ENCODE results near the gene C1orf159. TPM values are rescaled to one million over a fixed set of nuclear protein-coding genes. Genes with fewer than 3 reads are reported as not detected.
A peak's percentile ranks its signal among the peaks of the same experiment; 100 is the strongest.

The C1orf159 gene
- total and polyA plus RNA-seq, 2 experiments from 2014 or later, result 21.7 to 36.2 TPM

DNA sequence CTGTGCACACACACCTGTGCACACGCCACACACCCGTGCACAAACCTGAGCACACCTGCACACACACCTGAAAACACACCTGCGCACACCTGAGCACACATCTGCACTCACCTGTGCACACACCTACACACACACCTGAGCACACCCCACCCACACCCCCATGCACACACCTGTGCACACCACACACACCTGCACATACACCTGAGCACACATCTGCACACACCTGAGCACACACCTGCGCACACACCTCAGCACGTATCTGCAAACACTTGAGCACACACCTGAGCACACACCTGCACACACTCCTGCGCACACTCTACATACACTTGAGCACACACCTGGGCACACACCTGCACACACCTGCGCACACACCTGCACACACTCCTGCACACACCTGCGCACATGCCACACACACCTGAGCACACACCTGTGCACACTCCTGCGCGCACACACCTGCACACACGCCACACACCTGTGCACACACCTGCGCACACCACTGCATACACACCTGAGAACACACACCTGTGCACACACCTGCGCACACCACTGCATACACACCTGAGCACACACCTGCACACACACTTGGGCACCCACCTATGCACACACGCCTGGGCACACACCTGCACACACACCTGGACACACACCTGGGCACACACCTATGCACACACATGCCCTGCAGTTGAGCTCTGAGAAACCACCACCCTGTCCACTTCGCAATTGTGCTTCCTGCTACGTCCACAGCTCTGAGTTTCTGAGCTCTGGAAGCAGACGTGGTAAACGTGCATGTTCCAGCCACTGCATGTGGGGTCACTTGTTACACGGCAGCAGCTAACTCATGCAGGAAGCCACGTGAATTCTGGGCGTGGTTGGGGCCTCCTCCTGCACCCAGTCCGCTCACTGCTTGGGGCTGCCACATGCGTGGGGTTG lies 8.0 kb upstream of the C1orf159 start:
- DNase-seq (ENCODE audit: low read depth in 1 of 2, low spot score in 1 of 2), result peak in 1 of 2 donors; percentile 43
- no peaks in the 10 kb centered on the region for H3K9me3 ChIP-seq (ENCODE audit: low read depth)
- H3K4me1 ChIP-seq (ENCODE audit: low read depth), result no peaks in the 10 kb centered on the region
- no peak overlapping the region for H3K4me3 ChIP-seq
- H3K27ac ChIP-seq, result no peak overlapping the region
- TF ChIP-seq, protein P1, sequence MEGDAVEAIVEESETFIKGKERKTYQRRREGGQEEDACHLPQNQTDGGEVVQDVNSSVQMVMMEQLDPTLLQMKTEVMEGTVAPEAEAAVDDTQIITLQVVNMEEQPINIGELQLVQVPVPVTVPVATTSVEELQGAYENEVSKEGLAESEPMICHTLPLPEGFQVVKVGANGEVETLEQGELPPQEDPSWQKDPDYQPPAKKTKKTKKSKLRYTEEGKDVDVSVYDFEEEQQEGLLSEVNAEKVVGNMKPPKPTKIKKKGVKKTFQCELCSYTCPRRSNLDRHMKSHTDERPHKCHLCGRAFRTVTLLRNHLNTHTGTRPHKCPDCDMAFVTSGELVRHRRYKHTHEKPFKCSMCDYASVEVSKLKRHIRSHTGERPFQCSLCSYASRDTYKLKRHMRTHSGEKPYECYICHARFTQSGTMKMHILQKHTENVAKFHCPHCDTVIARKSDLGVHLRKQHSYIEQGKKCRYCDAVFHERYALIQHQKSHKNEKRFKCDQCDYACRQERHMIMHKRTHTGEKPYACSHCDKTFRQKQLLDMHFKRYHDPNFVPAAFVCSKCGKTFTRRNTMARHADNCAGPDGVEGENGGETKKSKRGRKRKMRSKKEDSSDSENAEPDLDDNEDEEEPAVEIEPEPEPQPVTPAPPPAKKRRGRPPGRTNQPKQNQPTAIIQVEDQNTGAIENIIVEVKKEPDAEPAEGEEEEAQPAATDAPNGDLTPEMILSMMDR (IDR thresholded peaks at IDR 0.05; ENCODE audit: low read depth, low read length), result no peak
- H3K27me3 ChIP-seq, result peaks cover 17% of the 10 kb centered on the region
- H3K36me3 ChIP-seq, result no peaks in the 10 kb centered on the region

- peaks cover 26% of the 10 kb centered on the region for H3K27me3 ChIP-seq
These were observed 7.1 kb upstream of the C1orf159 start for GRCh38 chr1:1122981-1123480.

DNA sequence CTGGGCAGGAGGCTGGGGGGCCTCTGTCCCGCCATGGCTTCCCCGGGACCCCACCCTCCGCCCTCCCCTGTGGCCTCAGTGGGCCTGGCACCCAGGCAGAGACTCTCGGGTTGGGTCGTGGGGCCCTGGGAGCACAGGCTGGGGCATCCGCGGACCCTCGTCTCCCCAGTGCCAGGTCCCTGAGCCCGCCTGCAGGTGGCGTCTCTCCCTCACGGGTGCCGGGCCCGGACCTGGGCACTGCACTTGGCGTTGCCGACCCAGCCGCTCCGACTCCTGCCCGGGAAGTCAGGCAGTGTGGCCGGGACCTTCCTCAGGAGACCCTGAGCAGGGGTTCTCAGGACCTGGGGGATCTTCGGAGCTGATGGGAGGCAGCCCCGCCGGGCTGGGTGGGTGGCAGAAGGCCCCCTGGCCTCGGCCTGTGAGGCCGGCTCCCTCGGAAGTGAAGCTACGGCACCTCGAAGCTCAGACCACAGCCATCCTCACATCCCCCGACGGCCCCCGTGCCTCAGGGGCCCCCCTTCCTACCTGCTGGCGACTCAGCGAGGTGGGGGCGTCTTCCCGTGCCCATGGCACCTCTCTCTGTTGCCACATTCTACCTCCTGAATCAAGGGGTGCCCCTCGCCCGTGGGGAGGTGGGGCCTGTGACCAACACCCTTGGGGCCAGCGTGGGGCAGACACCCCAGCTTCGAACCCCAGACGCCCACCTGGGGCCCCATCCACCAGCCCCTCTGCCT lies 6.4 kb upstream of the C1orf159 start:
- peaks cover 33% of the 10 kb centered on the region for H3K27me3 ChIP-seq
- no peaks in the 10 kb centered on the region for H3K4me1 ChIP-seq (ENCODE audit: low read depth)
- H3K27ac ChIP-seq, result no peak overlapping the region
- no peaks in the 10 kb centered on the region for H3K9me3 ChIP-seq (ENCODE audit: low read depth)
- no peaks in the 10 kb centered on the region for H3K36me3 ChIP-seq
- H3K4me3 ChIP-seq, result no peak overlapping the region
- peak; percentile 80 to 89 for DNase-seq (ENCODE audit: low read depth in 1 of 2, low spot score in 1 of 2)
- TF ChIP-seq, protein P1 (IDR thresholded peaks at IDR 0.05; ENCODE audit: low read depth, low read length), result peak; percentile 84

More at GRCh38 chr1:1122981-1123480, 7.1 kb upstream of the C1orf159 start:
- peak in 1 of 2 donors; percentile 24 for DNase-seq (ENCODE audit: low read depth in 1 of 2, low spot score in 1 of 2)
- Histone ChIP-seq H3K9me3 (ENCODE audit: low read depth) (no peaks in the 10 kb centered on the region), H3K36me3 (no peaks in the 10 kb centered on the region), H3K4me3 (no peak overlapping the region), H3K27ac (no peak overlapping the region), H3K4me1 (ENCODE audit: low read depth) (no peaks in the 10 kb centered on the region)
- TF ChIP-seq, protein P1 (IDR thresholded peaks at IDR 0.05; ENCODE audit: low read depth, low read length), result no peak

DNA sequence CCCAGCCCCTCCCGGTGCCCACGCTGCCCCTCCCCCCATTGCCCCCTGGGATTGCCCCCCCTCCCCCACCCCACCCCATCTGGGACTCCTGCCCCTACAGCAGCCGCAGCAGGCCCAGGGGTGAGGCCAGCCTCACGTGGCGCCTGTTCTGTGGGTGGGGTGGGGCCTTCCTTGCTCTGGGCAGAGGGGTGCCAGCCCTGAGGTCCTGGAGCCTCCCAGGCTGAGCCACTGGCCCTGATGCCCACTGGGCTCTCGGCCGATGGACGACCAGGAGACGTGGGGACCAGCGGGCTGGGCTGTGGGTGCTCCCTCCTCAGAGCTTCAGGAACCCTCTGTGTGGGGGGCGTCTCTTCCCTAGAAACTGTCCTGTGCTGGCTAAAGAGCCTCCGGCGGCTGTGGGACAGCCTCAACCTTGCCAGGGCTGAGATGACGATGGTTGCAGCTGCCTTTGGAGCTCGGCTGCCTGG lies 5.8 kb upstream of the C1orf159 start:
- peaks cover 39% of the 10 kb centered on the region for H3K27me3 ChIP-seq
- no peaks in the 10 kb centered on the region for H3K9me3 ChIP-seq (ENCODE audit: low read depth)
- TF ChIP-seq, protein P1 (IDR thresholded peaks at IDR 0.05; ENCODE audit: low read depth, low read length), result no peak
- H3K4me3 ChIP-seq, result no peak overlapping the region
- DNase-seq (ENCODE audit: low read depth in 1 of 2, low spot score in 1 of 2), result no peak
- no peak overlapping the region for H3K27ac ChIP-seq
- no peaks in the 10 kb centered on the region for H3K4me1 ChIP-seq (ENCODE audit: low read depth)
- no peaks in the 10 kb centered on the region for H3K36me3 ChIP-seq

GRCh38 chr1:1120866-1121591 lies 5.1 kb upstream of the C1orf159 start:
- H3K9me3 ChIP-seq (ENCODE audit: low read depth), result no peaks in the 10 kb centered on the region
- no peak for DNase-seq (ENCODE audit: low read depth in 1 of 2, low spot score in 1 of 2)
- TF ChIP-seq, protein P1 (IDR thresholded peaks at IDR 0.05; ENCODE audit: low read depth, low read length), result no peak
- H3K4me1 ChIP-seq (ENCODE audit: low read depth), result no peaks in the 10 kb centered on the region
- no peak overlapping the region for H3K27ac ChIP-seq
- peaks cover 42% of the 10 kb centered on the region for H3K27me3 ChIP-seq
- H3K36me3 ChIP-seq, result no peaks in the 10 kb centered on the region
- no peak overlapping the region for H3K4me3 ChIP-seq
